Caco-2 (cell line): ENCODE data around the gene ENDOD1. TPM values are rescaled to one million over a fixed set of nuclear protein-coding genes. Genes with fewer than 3 reads are reported as not detected.

Experiments
- BruUV-seq: library from RNA; stranded (reverse); fragments of 400-500 nt; replicated peaks from 2 replicates; lab custom pipeline; 2021; lab: Mats Ljungman, UMichigan
- CTCF ChIA-PET: fragments of 300-600 bp; sonication (Branson Sonifier 250); formaldehyde crosslinking; loops from one replicate; lab custom pipeline; 2022; ENCODE audit warnings: antibody characterized with exemption; lab: Charles Lee
- POLR2A ChIA-PET: fragments of 300-600 bp; sonication (Branson Sonifier 250); formaldehyde crosslinking; loops from one replicate; lab custom pipeline; 2022; ENCODE audit warnings: antibody characterized with exemption; lab: Charles Lee
- DNase-seq, 2 experiments: peaks; one replicate each; pipeline versions ENCODE4 v3.0.0 to v3.0.0-alpha.2; 2020 to 2022
- H3K27me3 ChIP-seq: replicated peaks from 2 replicates; pipeline ENCODE4 v1.6.0; 2011; ENCODE audit warnings: low read length; ENCODE audit not compliant: control insufficient read depth, insufficient read depth
- H3K36me3 ChIP-seq: 2 replicates; pipeline ENCODE4 v1.5.1; 2011; ENCODE audit warnings: low read length; ENCODE audit not compliant: control insufficient read depth, insufficient read depth
- H3K4me1 ChIP-seq: fragments of 250-450 bp; sonication (Bioruptor Pico); 2 replicates; pipeline ENCODE4 v1.5.1; 2020; ENCODE audit warnings: mild to moderate bottlenecking
- H3K4me3 ChIP-seq: 2 replicates; pipeline ENCODE4 v1.5.1; 2011; ENCODE audit warnings: low read depth, mild to moderate bottlenecking, control low read depth, low read length
- H3K9me3 ChIP-seq: fragments of 250-450 bp; sonication (Bioruptor Pico); 2 replicates; pipeline ENCODE4 v1.5.1; 2020; ENCODE audit warnings: mild to moderate bottlenecking, moderate library complexity
- H3K27ac Mint-ChIP-seq: one replicate; pipeline ENCODE4 v1.8.0; 2022; ENCODE audit warnings: mixed read lengths; ENCODE audit not compliant: unreplicated experiment
- H3K27me3 Mint-ChIP-seq: one replicate; pipeline ENCODE4 v1.8.0; 2022; ENCODE audit warnings: mixed read lengths; ENCODE audit not compliant: insufficient read depth, unreplicated experiment
- H3K36me3 Mint-ChIP-seq: one replicate; pipeline ENCODE4 v1.8.0; 2022; ENCODE audit warnings: mild to moderate bottlenecking, mixed read lengths; ENCODE audit not compliant: insufficient read depth, unreplicated experiment
- H3K4me1 Mint-ChIP-seq: one replicate; pipeline ENCODE4 v1.8.0; 2022; ENCODE audit warnings: low read depth, mixed read lengths; ENCODE audit not compliant: unreplicated experiment
- H3K4me3 Mint-ChIP-seq: one replicate; pipeline ENCODE4 v1.8.0; 2022; ENCODE audit warnings: mild to moderate bottlenecking, moderate library complexity, mixed read lengths; ENCODE audit not compliant: unreplicated experiment
- H3K9me3 Mint-ChIP-seq: one replicate; pipeline ENCODE4 v1.8.0; 2022; ENCODE audit warnings: mixed read lengths; ENCODE audit not compliant: unreplicated experiment
- CTCF ChIP-seq, 2 experiments: fragments of 200-600 bp in 1 of 2; IDR thresholded peaks; 1 replicate in 1 of 2; 2 replicates in 1 of 2; pipeline versions ENCODE4 v1.5.1 to v1.8.0; 2011 to 2022; ENCODE audit warnings: antibody characterized with exemption in 1 of 2, control low read depth in 1 of 2, inconsistent platforms in 1 of 2, low read depth in 1 of 2, low read length in 1 of 2, mild to moderate bottlenecking in 1 of 2, moderate library complexity in 1 of 2; ENCODE audit not compliant: insufficient read depth in 1 of 2, severe bottlenecking in 1 of 2, unreplicated experiment in 1 of 2
- intact Hi-C: fragments of 100-400 bp; cut with micrococcal nuclease; formaldehyde crosslinking; loops from one replicate; pipeline ENCODE4 v1.10.0; 2022; ENCODE audit not compliant: unreplicated experiment
- total RNA-seq: library from RNA; stranded (reverse); gene quantifications from 2 replicates; pipeline ENCODE4 v1.2.3, GENCODE V29; 2022

Gene ENDOD1
- total RNA-seq, 1 experiment from 2014 or later: 22.7 TPM

GRCh38 chr11:95142431-95142830 lies 52.8 kb downstream of the ENDOD1 start:
- H3K9me3 Mint-ChIP-seq: no peaks in the 10 kb centered on the region
- no peak overlapping the region for H3K27ac Mint-ChIP-seq
- POLR2A ChIA-PET: no interaction called here

GRCh38 chr11:95143106-95143681 lies 53.5 kb downstream of the ENDOD1 start:
- Mint-ChIP-seq H3K4me1 (peaks cover 3% of the 10 kb centered on the region), H3K27ac (no peak overlapping the region), H3K36me3 (no peaks in the 10 kb centered on the region), H3K9me3 (no peaks in the 10 kb centered on the region), H3K4me3 (no peak overlapping the region), H3K27me3 (peaks cover 3% of the 10 kb centered on the region)
- intact Hi-C loops: no loop called here
- BruUV-seq: no TSS peak
- ChIA-PET POLR2A (no interaction called here), CTCF (interaction anchor here (0.5 to 1.4 kb wide), 2 partner anchors 22 to 75 kb away, joined by 3 read pairs; no protein-coding TSS in a partner anchor)
- no peaks in the 10 kb centered on the region for H3K4me1 ChIP-seq
- H3K36me3 ChIP-seq: no peaks in the 10 kb centered on the region
- H3K9me3 ChIP-seq: no peaks in the 10 kb centered on the region
- no peaks in the 10 kb centered on the region for H3K27me3 ChIP-seq
- H3K4me3 ChIP-seq: no peak overlapping the region
- TF ChIP-seq CTCF (IDR thresholded peaks at IDR 0.05; ENCODE audit: insufficient read depth in 1 of 2, low read depth in 1 of 2, low read length in 1 of 2, severe bottlenecking in 1 of 2, unreplicated experiment in 1 of 2): no peak
- no peak for DNase-seq

More at GRCh38 chr11:95142431-95142830, 52.8 kb downstream of the ENDOD1 start:
- intact Hi-C loops: no loop called here
- Mint-ChIP-seq H3K4me1 (peaks cover 5% of the 10 kb centered on the region), H3K4me3 (no peak overlapping the region), H3K27me3 (peaks cover 3% of the 10 kb centered on the region), H3K36me3 (no peaks in the 10 kb centered on the region)
- Histone ChIP-seq H3K36me3 (no peaks in the 10 kb centered on the region), H3K27me3 (no peaks in the 10 kb centered on the region), H3K9me3 (no peaks in the 10 kb centered on the region), H3K4me1 (no peaks in the 10 kb centered on the region), H3K4me3 (no peak overlapping the region)
- CTCF ChIA-PET: interaction anchor here (0.8 kb wide), 1 partner anchor 563 kb away, joined by 3 read pairs; no protein-coding TSS in a partner anchor
- no peak for TF ChIP-seq CTCF (IDR thresholded peaks at IDR 0.05; ENCODE audit: insufficient read depth in 1 of 2, low read depth in 1 of 2, low read length in 1 of 2, severe bottlenecking in 1 of 2, unreplicated experiment in 1 of 2)
- BruUV-seq: no TSS peak
- DNase-seq: no peak

GRCh38 chr11:95144313-95145235 lies 54.9 kb downstream of the ENDOD1 start:
- Mint-ChIP-seq H3K9me3 (no peaks in the 10 kb centered on the region), H3K27ac (no peak overlapping the region), H3K36me3 (no peaks in the 10 kb centered on the region), H3K4me1 (peaks cover 8% of the 10 kb centered on the region), H3K27me3 (peaks cover 3% of the 10 kb centered on the region), H3K4me3 (no peak overlapping the region)
- ChIA-PET CTCF (interaction anchor here (1.4 kb wide), 1 partner anchor 76 kb away, joined by 3 read pairs; no protein-coding TSS in a partner anchor), POLR2A (no interaction called here)
- intact Hi-C loops: no loop called here
- H3K36me3 ChIP-seq: no peaks in the 10 kb centered on the region
- no peaks in the 10 kb centered on the region for H3K9me3 ChIP-seq
- DNase-seq: no peak
- no TSS peak for BruUV-seq
- no peaks in the 10 kb centered on the region for H3K27me3 ChIP-seq
- H3K4me3 ChIP-seq: no peak overlapping the region
- TF ChIP-seq CTCF (IDR thresholded peaks at IDR 0.05; ENCODE audit: insufficient read depth in 1 of 2, low read depth in 1 of 2, low read length in 1 of 2, severe bottlenecking in 1 of 2, unreplicated experiment in 1 of 2): no peak
- H3K4me1 ChIP-seq: peaks cover 5% of the 10 kb centered on the region; the same call in 1 of the 2 replicates
